ENCODE data around the gene RAB1A. TPM values are rescaled to one million over a fixed set of nuclear protein-coding genes. Genes with fewer than 3 reads are reported as not detected.
A peak's percentile ranks its signal among the peaks of the same experiment; 100 is the strongest.

The RAB1A gene
- total and polyA plus RNA-seq, 9 of the 15 experiments (the other 6 are each of a cell fraction or from before 2014, with no cell fraction given): 43.8 to 163 (median 67.7) TPM

GRCh38 chr2:65129826-65130663 is at the start of gene RAB1A (continued):
- TF ChIP-seq ZNF175 (CRISPR knock-in tag; IDR thresholded peaks at IDR 0.05; ENCODE audit: low read depth): no peak
- no peak for TF ChIP-seq TCF3 (CRISPR knock-in tag; IDR thresholded peaks at IDR 0.05)
- no peak for TF ChIP-seq CREB3 (tag; conservative IDR thresholded peaks at IDR 0.05; ENCODE audit: low read depth)
- TF ChIP-seq FOXA1 (IDR thresholded peaks at IDR 0.05; ENCODE audit: borderline replicate concordance): no peak
- no peak for TF ChIP-seq ZNF224 (CRISPR knock-in tag; IDR thresholded peaks at IDR 0.05)
- no peak for TF ChIP-seq TEAD2 (tag; IDR thresholded peaks at IDR 0.05)
- TF ChIP-seq ZNF395 (CRISPR knock-in tag; IDR thresholded peaks at IDR 0.05): no peak
- TF ChIP-seq CHD7 (IDR thresholded peaks at IDR 0.05; ENCODE audit: low read depth, low read length): no peak
- 0 out of 2 replicates have a peak, but pooled peaks have one; percentile 60 for TF ChIP-seq ERF (CRISPR knock-in tag; IDR thresholded peaks at IDR 0.05)
- TF ChIP-seq, protein P1, sequence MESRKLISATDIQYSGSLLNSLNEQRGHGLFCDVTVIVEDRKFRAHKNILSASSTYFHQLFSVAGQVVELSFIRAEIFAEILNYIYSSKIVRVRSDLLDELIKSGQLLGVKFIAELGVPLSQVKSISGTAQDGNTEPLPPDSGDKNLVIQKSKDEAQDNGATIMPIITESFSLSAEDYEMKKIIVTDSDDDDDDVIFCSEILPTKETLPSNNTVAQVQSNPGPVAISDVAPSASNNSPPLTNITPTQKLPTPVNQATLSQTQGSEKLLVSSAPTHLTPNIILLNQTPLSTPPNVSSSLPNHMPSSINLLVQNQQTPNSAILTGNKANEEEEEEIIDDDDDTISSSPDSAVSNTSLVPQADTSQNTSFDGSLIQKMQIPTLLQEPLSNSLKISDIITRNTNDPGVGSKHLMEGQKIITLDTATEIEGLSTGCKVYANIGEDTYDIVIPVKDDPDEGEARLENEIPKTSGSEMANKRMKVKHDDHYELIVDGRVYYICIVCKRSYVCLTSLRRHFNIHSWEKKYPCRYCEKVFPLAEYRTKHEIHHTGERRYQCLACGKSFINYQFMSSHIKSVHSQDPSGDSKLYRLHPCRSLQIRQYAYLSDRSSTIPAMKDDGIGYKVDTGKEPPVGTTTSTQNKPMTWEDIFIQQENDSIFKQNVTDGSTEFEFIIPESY (CRISPR knock-in tag; IDR thresholded peaks at IDR 0.05): peak; percentile 18; the same call in 1 of the 2 replicates

Data from K562 (cell line).